Measurements from ENCODE around the gene MC3R. TPM values are rescaled to one million over a fixed set of nuclear protein-coding genes. Genes with fewer than 3 reads are reported as not detected.

Gene MC3R
- not detected for total RNA-seq
- polyA plus RNA-seq (ENCODE audit: insufficient read depth, low read depth, low replicate concordance): not detected
- long read RNA-seq, donor 1: 0 reads
- long read RNA-seq, donor 2: 0 reads

DNA sequence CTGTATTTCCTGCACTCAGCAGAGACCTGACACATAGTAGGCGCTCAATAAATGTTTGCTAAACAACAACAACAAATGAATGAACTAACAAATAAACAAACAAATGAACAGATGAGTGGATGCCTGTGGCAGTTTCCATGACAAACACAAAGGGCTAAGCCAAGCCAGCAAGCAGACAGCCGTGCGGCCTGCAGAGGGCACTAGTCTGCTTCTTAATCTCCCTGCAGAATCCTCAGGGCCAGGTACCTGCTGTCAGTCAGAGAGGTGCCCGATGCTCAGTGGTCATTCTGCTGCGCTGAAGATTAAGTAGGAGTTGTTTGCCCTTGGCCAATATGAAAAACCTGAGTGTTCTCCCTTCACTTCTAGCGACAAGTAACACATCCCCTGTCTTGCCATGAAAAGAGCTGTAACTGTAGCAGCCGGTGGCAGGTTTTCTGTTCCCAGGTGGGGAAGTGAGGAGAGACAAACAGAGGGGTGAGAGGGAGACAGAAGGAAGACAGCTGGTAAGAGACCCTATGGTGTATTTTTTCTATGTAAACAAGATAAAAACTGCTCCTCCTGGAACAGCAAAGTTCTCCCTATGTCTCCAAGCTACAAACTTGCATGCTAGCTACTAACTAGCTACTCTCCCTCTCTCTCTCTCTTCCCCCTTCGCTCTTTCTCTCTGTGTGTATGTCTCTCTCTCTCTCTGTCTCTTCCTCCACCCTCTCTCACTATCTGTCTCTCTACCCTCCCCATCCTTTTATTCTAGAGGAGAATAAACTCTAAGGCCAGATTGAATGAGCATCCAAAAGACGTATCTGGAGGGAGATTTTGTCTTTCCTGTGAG, at the start of gene MC3R:
TSS of gene MC3R (plus strand) at position 779 of the 829 bp plus-strand sequence. CDS start 112 bp downstream, outside the sequence.
- Histone ChIP-seq H3K27me3 (no peaks in the 10 kb centered on the region), H3K4me1 (no peaks in the 10 kb centered on the region), H3K4me3 (no peak within 1 kb of the TSS), H3K27ac (no peak within 1 kb of the TSS), H3K9me3 (no peaks in the 10 kb centered on the region), H3K36me3 (ENCODE audit: low read depth, missing control alignments) (no peaks in the 10 kb centered on the region)
- no peak for TF ChIP-seq POLR2A (IDR thresholded peaks at IDR 0.05)
- TF ChIP-seq, protein P1, sequence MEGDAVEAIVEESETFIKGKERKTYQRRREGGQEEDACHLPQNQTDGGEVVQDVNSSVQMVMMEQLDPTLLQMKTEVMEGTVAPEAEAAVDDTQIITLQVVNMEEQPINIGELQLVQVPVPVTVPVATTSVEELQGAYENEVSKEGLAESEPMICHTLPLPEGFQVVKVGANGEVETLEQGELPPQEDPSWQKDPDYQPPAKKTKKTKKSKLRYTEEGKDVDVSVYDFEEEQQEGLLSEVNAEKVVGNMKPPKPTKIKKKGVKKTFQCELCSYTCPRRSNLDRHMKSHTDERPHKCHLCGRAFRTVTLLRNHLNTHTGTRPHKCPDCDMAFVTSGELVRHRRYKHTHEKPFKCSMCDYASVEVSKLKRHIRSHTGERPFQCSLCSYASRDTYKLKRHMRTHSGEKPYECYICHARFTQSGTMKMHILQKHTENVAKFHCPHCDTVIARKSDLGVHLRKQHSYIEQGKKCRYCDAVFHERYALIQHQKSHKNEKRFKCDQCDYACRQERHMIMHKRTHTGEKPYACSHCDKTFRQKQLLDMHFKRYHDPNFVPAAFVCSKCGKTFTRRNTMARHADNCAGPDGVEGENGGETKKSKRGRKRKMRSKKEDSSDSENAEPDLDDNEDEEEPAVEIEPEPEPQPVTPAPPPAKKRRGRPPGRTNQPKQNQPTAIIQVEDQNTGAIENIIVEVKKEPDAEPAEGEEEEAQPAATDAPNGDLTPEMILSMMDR (IDR thresholded peaks at IDR 0.05): peak; percentile 30 to 63 (median 37)
- intact Hi-C loops (cut with DNase I; ENCODE audit: low total_unique reads): no loop called here
- 19 to 20% methylated on average over 9 of the region's 9 CpGs for WGBS, 2 donors
- peak; percentile 76 for DNase-seq

DNA sequence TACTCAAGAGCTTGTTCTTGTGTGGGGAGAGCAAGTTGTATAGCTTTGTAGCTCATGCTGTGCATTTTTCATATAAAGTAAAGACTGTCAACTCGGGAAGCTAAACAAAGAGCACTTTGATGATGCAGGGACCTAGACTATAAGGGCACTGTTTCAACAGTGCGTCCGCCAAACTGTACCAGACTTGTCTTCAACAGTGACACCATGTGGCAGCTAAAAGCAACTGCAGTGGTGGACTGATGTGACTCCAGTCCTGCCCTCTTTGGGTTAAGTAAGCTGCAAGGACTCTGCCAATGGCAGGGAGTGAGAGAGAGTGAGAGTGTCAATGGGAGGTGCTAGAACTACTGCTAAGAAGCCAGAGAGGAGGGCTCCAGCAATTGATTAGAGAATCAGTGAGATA, 48.1 kb upstream of the MC3R start:
- Histone ChIP-seq H3K9me3 (no peaks in the 10 kb centered on the region), H3K27me3 (no peaks in the 10 kb centered on the region), H3K36me3 (ENCODE audit: low read depth, missing control alignments) (no peaks in the 10 kb centered on the region), H3K4me3 (no peak overlapping the region), H3K4me1 (no peaks in the 10 kb centered on the region), H3K27ac (no peak overlapping the region)
- TF ChIP-seq POLR2A (IDR thresholded peaks at IDR 0.05): no peak
- TF ChIP-seq, protein P1 (IDR thresholded peaks at IDR 0.05): peak in 1 of 3 experiments; percentile 41
- intact Hi-C loops (cut with DNase I; ENCODE audit: low total_unique reads): no loop called here
- 78 to 84% methylated on average over 3 of the region's 3 CpGs for WGBS, 2 donors
- no peak for DNase-seq

DNA sequence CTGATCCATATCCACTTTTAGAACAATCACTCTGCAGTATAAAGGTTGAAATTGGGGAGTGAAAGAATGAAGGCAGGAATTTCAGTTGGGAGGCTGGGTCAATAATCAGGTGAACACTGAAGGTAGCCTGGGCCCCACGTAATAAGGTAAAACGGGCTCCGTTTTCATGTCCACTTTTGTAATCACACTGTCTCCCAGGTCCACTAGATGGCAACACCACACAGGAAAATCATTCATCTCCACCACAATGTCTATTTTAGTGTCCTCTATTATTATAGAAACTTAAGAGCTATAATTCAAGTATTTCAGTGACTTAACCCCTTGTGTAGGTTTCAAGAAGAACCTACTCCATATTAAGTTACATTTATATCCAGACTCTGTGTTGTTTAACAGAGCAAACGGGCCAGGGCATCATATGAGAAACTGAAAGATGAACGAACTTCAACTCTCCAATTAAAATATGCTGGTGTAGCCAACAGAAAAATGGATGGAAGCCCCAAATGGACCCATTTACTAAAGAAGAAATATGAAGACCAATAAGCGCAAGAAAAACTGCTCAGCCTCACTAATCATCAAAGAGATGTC, 45.9 kb upstream of the MC3R start:
- Histone ChIP-seq H3K27ac (no peak overlapping the region), H3K4me1 (no peaks in the 10 kb centered on the region), H3K27me3 (no peaks in the 10 kb centered on the region), H3K36me3 (ENCODE audit: low read depth, missing control alignments) (no peaks in the 10 kb centered on the region), H3K4me3 (no peak overlapping the region), H3K9me3 (no peaks in the 10 kb centered on the region)
- intact Hi-C loops (cut with DNase I; ENCODE audit: low total_unique reads): no loop called here
- 55 to 60% methylated on average over 6 of the region's 6 CpGs for whole genome bisulfite sequencing, 2 donors
- TF ChIP-seq POLR2A (IDR thresholded peaks at IDR 0.05): no peak
- TF ChIP-seq, protein P1 (IDR thresholded peaks at IDR 0.05): peak in 2 of 3 experiments; percentile 16 to 32
- peak; percentile 26 for DNase-seq

DNA sequence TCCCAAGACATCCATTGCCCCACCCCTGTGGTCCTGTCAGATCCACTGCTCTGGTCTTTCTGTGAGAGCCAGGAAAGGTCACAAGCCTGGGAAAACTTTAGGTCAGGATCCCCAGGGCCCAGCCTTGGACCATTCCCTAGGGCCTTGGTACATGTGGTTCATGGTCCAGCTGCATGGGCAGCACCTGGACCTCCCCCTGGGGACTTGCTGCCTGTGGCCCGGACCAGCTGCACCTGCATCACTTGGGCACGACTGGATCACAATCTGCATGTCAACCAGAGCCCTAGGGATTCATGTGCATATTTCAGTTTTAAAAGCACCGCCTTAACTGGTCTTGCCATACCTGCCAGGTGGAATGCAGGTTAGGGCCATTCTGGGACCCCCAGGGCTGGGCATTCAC, 44.3 kb upstream of the MC3R start:
- TF ChIP-seq POLR2A (IDR thresholded peaks at IDR 0.05): no peak
- TF ChIP-seq, protein P1 (IDR thresholded peaks at IDR 0.05): no peak
- WGBS, 2 donors: 87% methylated on average over 3 of the region's 3 CpGs; no CpG with 5 or more reads in 1 of the 2 donors
- no peaks in the 10 kb centered on the region for H3K9me3 ChIP-seq
- H3K4me1 ChIP-seq: no peaks in the 10 kb centered on the region
- no peak for DNase-seq
- no peak overlapping the region for H3K27ac ChIP-seq
- no peak overlapping the region for H3K4me3 ChIP-seq
- no peaks in the 10 kb centered on the region for H3K36me3 ChIP-seq (ENCODE audit: low read depth, missing control alignments)
- intact Hi-C loops (cut with DNase I; ENCODE audit: low total_unique reads): no loop called here
- no peaks in the 10 kb centered on the region for H3K27me3 ChIP-seq
